Keratinocyte (primary cell): ENCODE results near the gene VPS13D.

Source experiments
- CTCF ChIP-seq, 3 experiments: IDR thresholded peaks in 1 of 3; conservative IDR thresholded peaks in 1 of 3; optimal IDR thresholded peaks in 1 of 3; 2 replicates in 2 of 3; 3 replicates in 1 of 3; pipeline versions ENCODE3 to v1.5.1; 2011; ENCODE audit warnings: low read length in 3 of 3, mild to moderate bottlenecking in 3 of 3, moderate library complexity in 2 of 3, control low read depth in 1 of 3, inconsistent platforms in 1 of 3; ENCODE audit not compliant: insufficient read depth in 2 of 3; ENCODE audit errors: extremely low read depth in 1 of 3
- EZH2 ChIP-seq: IDR thresholded peaks from one replicate; pipeline ENCODE4 v1.6.1; 2012; ENCODE audit warnings: inconsistent platforms, mild to moderate bottlenecking, low read length, moderate library complexity

GRCh38 chr1:12487520-12487919 lies 257.7 kb downstream of the VPS13D start:
- TF ChIP-seq CTCF (optimal IDR thresholded peaks at IDR 0.05 in 1 of 3, IDR thresholded peaks at IDR 0.05 in 1 of 3, conservative IDR thresholded peaks at IDR 0.05 in 1 of 3; ENCODE audit: extremely low read depth in 1 of 3, insufficient read depth in 2 of 3, low read length in 3 of 3) (no peak), EZH2 (no peak)
